B cell (primary cell): ENCODE measurements around the gene COLGALT1. TPM values are rescaled to one million over a fixed set of nuclear protein-coding genes. Genes with fewer than 3 reads are reported as not detected.
A peak's percentile ranks its signal among the peaks of the same experiment; 100 is the strongest.

ENCODE experiments used
- ATAC-seq: fragments of 200-7000 bp; cut with Tn5 transposase; one replicate; pipeline ENCODE4 v1.10.0; 2021; ENCODE audit warnings: low read depth, mild to moderate bottlenecking, moderate number of reproducible peaks, moderate library complexity
- CTCF ChIA-PET: fragments of 350-600 bp; sonication (Branson Sonifier 250); formaldehyde crosslinking; loops from one replicate; lab custom pipeline; 2021; ENCODE audit warnings: antibody characterized with exemption, inconsistent platforms; lab: Charles Lee
- POLR2A ChIA-PET: fragments of 350-600 bp; sonication (Branson Sonifier 250); formaldehyde crosslinking; loops from one replicate; lab custom pipeline; 2021; ENCODE audit warnings: antibody characterized with exemption; lab: Charles Lee
- DNase-seq: peaks from one replicate; pipeline ENCODE4 v3.0.0; 2013
- H2AFZ ChIP-seq: 2 replicates; pipeline ENCODE4 v1.6.1; 2012; ENCODE audit warnings: mild to moderate bottlenecking, low read depth, low read length; ENCODE audit not compliant: insufficient read depth, poor library complexity, severe bottlenecking
- H3K27ac ChIP-seq, 2 donors: 1 replicate in 1 of 2; 2 replicates in 1 of 2; pipeline ENCODE4 v1.5.1; 2012 to 2013; ENCODE audit warnings: low read length in 2 of 2, mild to moderate bottlenecking in 2 of 2, moderate library complexity in 1 of 2
- H3K27me3 ChIP-seq, 4 experiments: fragments of 200-600 bp in 1 of 4; sonication (generic) in 1 of 4; replicated peaks in 1 of 4; 1 replicate in 2 of 4; 2 replicates in 2 of 4; pipeline versions ENCODE4 v1.6.1 to v1.7.0; 2013 to 2016; ENCODE audit warnings: low read length in 3 of 4, mild to moderate bottlenecking in 2 of 4, mixed read lengths in 1 of 4, moderate library complexity in 1 of 4; ENCODE audit not compliant: insufficient read depth in 4 of 4, control insufficient read depth in 3 of 4; ENCODE audit errors: control extremely low read depth in 1 of 4
- H3K36me3 ChIP-seq, 2 experiments: replicated peaks in 1 of 2; 1 replicate in 1 of 2; 2 replicates in 1 of 2; pipeline versions ENCODE4 v1.6.1 to v1.7.1; 2013; ENCODE audit warnings: low read length in 1 of 2; ENCODE audit not compliant: insufficient read depth in 2 of 2, control insufficient read depth in 1 of 2; ENCODE audit errors: control extremely low read depth in 1 of 2, extremely low read depth in 1 of 2
- H3K4me1 ChIP-seq, 2 donors: fragments of 200-600 bp in 1 of 2; sonication (generic) in 1 of 2; 1 replicate in 1 of 2; 2 replicates in 1 of 2; pipeline versions ENCODE4 v1.5.1 to v1.6.1; 2013 to 2017; ENCODE audit warnings: low read length in 2 of 2; ENCODE audit not compliant: control insufficient read depth in 2 of 2, insufficient read depth in 2 of 2
- H3K4me2 ChIP-seq: replicated peaks from 2 replicates; pipeline ENCODE3; 2012; ENCODE audit warnings: mild to moderate bottlenecking, low read depth, low read length; ENCODE audit not compliant: poor library complexity, severe bottlenecking
- H3K4me3 ChIP-seq, 5 experiments: fragments of 200-600 bp in 1 of 5; sonication (generic) in 1 of 5; 1 replicate in 3 of 5; 2 replicates in 2 of 5; pipeline versions ENCODE4 v1.5.1 to v1.7.0; 2011 to 2016; ENCODE audit warnings: low read length in 4 of 5, mild to moderate bottlenecking in 4 of 5, low read depth in 2 of 5, control low read depth in 1 of 5, moderate library complexity in 1 of 5; ENCODE audit not compliant: insufficient read depth in 1 of 5; ENCODE audit errors: control extremely low read depth in 1 of 5, extremely low read depth in 1 of 5
- H3K79me2 ChIP-seq: fragments of 200-600 bp; sonication (generic); one replicate; pipeline ENCODE4 v1.6.0; 2016; ENCODE audit warnings: low read length; ENCODE audit not compliant: control insufficient read depth, insufficient read depth
- H3K9ac ChIP-seq: fragments of 200-600 bp; sonication (generic); 2 replicates; pipeline ENCODE4 v1.6.1; 2017; ENCODE audit warnings: mild to moderate bottlenecking, low read length, moderate library complexity
- H3K9me3 ChIP-seq, 3 donors: one replicate each; pipeline versions ENCODE4 v1.6.1 to v1.7.1; 2013; ENCODE audit warnings: low read length in 2 of 3; ENCODE audit not compliant: control insufficient read depth in 2 of 3, insufficient read depth in 1 of 3; ENCODE audit errors: control extremely low read depth in 1 of 3
- H4K20me1 ChIP-seq: 2 replicates; pipeline ENCODE4 v1.6.0; 2012; ENCODE audit warnings: mild to moderate bottlenecking, low read length; ENCODE audit not compliant: insufficient read depth, control insufficient read depth, poor library complexity, severe bottlenecking
- H3K27ac Mint-ChIP-seq: one replicate; pipeline ENCODE4 v1.8.0; 2021; ENCODE audit warnings: mixed read lengths
- H3K27me3 Mint-ChIP-seq: one replicate; pipeline ENCODE4 v1.8.0; 2021; ENCODE audit warnings: mixed read lengths
- H3K4me1 Mint-ChIP-seq: one replicate; pipeline ENCODE4 v1.8.0; 2021; ENCODE audit warnings: mixed read lengths
- H3K4me3 Mint-ChIP-seq: one replicate; pipeline ENCODE4 v1.8.0; 2021; ENCODE audit warnings: mixed read lengths
- H3K9me3 Mint-ChIP-seq: one replicate; pipeline ENCODE4 v1.8.0; 2022; ENCODE audit warnings: mixed read lengths; ENCODE audit not compliant: insufficient read depth
- CTCF ChIP-seq: fragments of 200-600 bp; IDR thresholded peaks from one replicate; pipeline ENCODE4 v1.8.0; 2022; ENCODE audit warnings: antibody characterized with exemption, mild to moderate bottlenecking
- EZH2 ChIP-seq: IDR thresholded peaks from 2 replicates; pipeline ENCODE4 v1.6.1; 2012; ENCODE audit warnings: borderline replicate concordance, low read depth, mild to moderate bottlenecking, moderate library complexity, low read length; ENCODE audit not compliant: insufficient read depth, poor library complexity, severe bottlenecking
- WGBS: methylation state at CpG from one replicate; pipeline ENCODE4 v1.1.5; 2013; ENCODE audit warnings: missing lambda C conversion rate; ENCODE audit not compliant: insufficient coverage; 5-methylcytosine and 5-hydroxymethylcytosine counted together
- intact Hi-C: fragments of 100-400 bp; cut with micrococcal nuclease; formaldehyde crosslinking; loops from one replicate; pipeline ENCODE4 v1.10.0; 2022
- polyA plus RNA-seq: library from polyadenylated mRNA; depleted of rRNA; stranded (reverse); fragments of >200 nt; gene quantifications from 2 replicates; pipeline ENCODE4 v1.2.3, GENCODE V29; 2012
- total RNA-seq, 2 donors: library from RNA; stranded (reverse); fragments of 120-200 nt in 1 of 2; gene quantifications; 1 replicate in 1 of 2; 2 replicates in 1 of 2; pipeline versions ENCODE4 v1.2.3 to v1.2.4, GENCODE V29; 2013 to 2022

The COLGALT1 gene
- total and polyA plus RNA-seq, 2 donors (not counting 1 experiment from before 2014, with no cell fraction given): 108 to 126 TPM

GRCh38 chr19:17524651-17525050 lies 30.8 kb upstream of the COLGALT1 start:
- H3K4me2 ChIP-seq: peak overlapping the region; percentile 95
- H3K4me1 ChIP-seq: peaks cover 65 to 70% of the 10 kb centered on the region in 2 donors
- intact Hi-C loops: no loop called here
- peaks cover 0 to 20% of the 10 kb centered on the region in 2 experiments for H3K36me3 ChIP-seq
- no peaks in the 10 kb centered on the region for H3K27me3 ChIP-seq
- H3K27ac ChIP-seq: peak overlapping the region; percentile 75 to 88
- peaks cover 0 to 17% (median 2%) of the 10 kb centered on the region in 3 donors for H3K9me3 ChIP-seq
- no peaks in the 10 kb centered on the region for H3K9me3 Mint-ChIP-seq
- H3K4me1 Mint-ChIP-seq: peaks cover 70% of the 10 kb centered on the region
- ATAC-seq (no peak), DNase-seq (no peak)
- no peak overlapping the region for H3K4me3 ChIP-seq
- peak overlapping the region; percentile 80 for H3K4me3 Mint-ChIP-seq
- H3K9ac ChIP-seq: no peak overlapping the region
- H3K27ac Mint-ChIP-seq: peak overlapping the region; percentile 96
- 95% methylated on average over 4 of the region's 4 CpGs for WGBS
- no peak for TF ChIP-seq EZH2
- TF ChIP-seq CTCF: no peak
- peaks cover 55% of the 10 kb centered on the region for H3K79me2 ChIP-seq
- ChIA-PET POLR2A (interaction anchor here (0.6 to 4.1 kb wide), 2 partner anchors 12 to 259 kb away, joined by 3 to 45 read pairs; partner anchors contain the start of gene PGLS), CTCF (interaction anchor here (0.6 to 4.3 kb wide), 5 partner anchors 12 to 58 kb away, joined by 3 to 40 read pairs (median 5); partner anchors contain the start of gene PGLS)
- peaks cover 19% of the 10 kb centered on the region for H4K20me1 ChIP-seq
- H2AFZ ChIP-seq: no peak overlapping the region
- H3K27me3 Mint-ChIP-seq: no peaks in the 10 kb centered on the region

- ChIA-PET CTCF (interaction anchor here (0.7 to 4.3 kb wide), 4 partner anchors 13 to 230 kb away, joined by 3 to 40 read pairs (median 4); partner anchors contain the start of gene PGLS), POLR2A (interaction anchor here (2.9 to 4.1 kb wide), 2 partner anchors 12 to 14 kb away, joined by 25 to 45 read pairs; partner anchors contain the start of gene PGLS)
- intact Hi-C loops: no loop called here
- no peak for DNase-seq
- H3K27me3 Mint-ChIP-seq: no peaks in the 10 kb centered on the region
- no peak for ATAC-seq
- Histone ChIP-seq H2AFZ (no peak overlapping the region), H3K27ac (peak overlapping the region; percentile 75 to 88), H3K79me2 (peaks cover 59% of the 10 kb centered on the region), H4K20me1 (peaks cover 24% of the 10 kb centered on the region), H3K9ac (no peak overlapping the region), H3K27me3 (no peaks in the 10 kb centered on the region), H3K4me1 (peaks cover 70 to 75% of the 10 kb centered on the region in 2 donors), H3K9me3 (peaks cover 0 to 17% (median 2%) of the 10 kb centered on the region in 3 donors), H3K36me3 (peaks cover 0 to 21% of the 10 kb centered on the region in 2 experiments), H3K4me3 (no peak overlapping the region), H3K4me2 (peak overlapping the region; percentile 95)
- H3K4me1 Mint-ChIP-seq: peaks cover 73% of the 10 kb centered on the region
- H3K4me3 Mint-ChIP-seq: peak overlapping the region; percentile 93
- TF ChIP-seq CTCF (no peak), EZH2 (no peak)
- no peaks in the 10 kb centered on the region for H3K9me3 Mint-ChIP-seq
- peak overlapping the region; percentile 96 for H3K27ac Mint-ChIP-seq
- WGBS: 76% methylated on average over 9 of the region's 9 CpGs
These were observed 30.3 kb upstream of the COLGALT1 start for GRCh38 chr19:17525141-17525540.
